ENCODE data around the gene NPR2.

NPR2 gene

GRCh38 chr9:35771534-35771933 lies 19.9 kb upstream of the NPR2 start:
- TF ChIP-seq CTCF (conservative IDR thresholded peaks at IDR 0.05; ENCODE audit: control insufficient read depth, insufficient read depth, low read depth, low read length) = no peak
- DNase-seq (ENCODE audit: low read depth) = no peak
- H3K4me3 ChIP-seq (ENCODE audit: control insufficient read depth, low read depth, low read length) = no peak overlapping the region

- no peak overlapping the region for H3K4me3 ChIP-seq (ENCODE audit: control insufficient read depth, low read depth, low read length)
- no peak for DNase-seq (ENCODE audit: low read depth)
Measured at GRCh38 chr9:35771943-35772342, 19.4 kb upstream of the NPR2 start.

GRCh38 chr9:35774907-35775635 lies 16.3 kb upstream of the NPR2 start:
- no peak for DNase-seq (ENCODE audit: low read depth)
- TF ChIP-seq CTCF (conservative IDR thresholded peaks at IDR 0.05; ENCODE audit: control insufficient read depth, insufficient read depth, low read depth, low read length) = no peak
- H3K4me3 ChIP-seq (ENCODE audit: control insufficient read depth, low read depth, low read length) = no peak overlapping the region

More at GRCh38 chr9:35771943-35772342, 19.4 kb upstream of the NPR2 start:
- TF ChIP-seq CTCF (conservative IDR thresholded peaks at IDR 0.05; ENCODE audit: control insufficient read depth, insufficient read depth, low read depth, low read length) = no peak

- no peak for TF ChIP-seq CTCF (conservative IDR thresholded peaks at IDR 0.05; ENCODE audit: control insufficient read depth, insufficient read depth, low read depth, low read length)
- DNase-seq (ENCODE audit: low read depth) = no peak
- H3K4me3 ChIP-seq (ENCODE audit: control insufficient read depth, low read depth, low read length) = no peak overlapping the region
Measured at GRCh38 chr9:35776018-35776417, 15.4 kb upstream of the NPR2 start.

- TF ChIP-seq CTCF (conservative IDR thresholded peaks at IDR 0.05; ENCODE audit: control insufficient read depth, insufficient read depth, low read depth, low read length) = no peak
- no peak for DNase-seq (ENCODE audit: low read depth)
- H3K4me3 ChIP-seq (ENCODE audit: control insufficient read depth, low read depth, low read length) = no peak overlapping the region
Measured at GRCh38 chr9:35778496-35778895, 12.9 kb upstream of the NPR2 start.

GRCh38 chr9:35781066-35781465 lies 10.3 kb upstream of the NPR2 start:
- no peak for TF ChIP-seq CTCF (conservative IDR thresholded peaks at IDR 0.05; ENCODE audit: control insufficient read depth, insufficient read depth, low read depth, low read length)
- no peak for DNase-seq (ENCODE audit: low read depth)
- no peak overlapping the region for H3K4me3 ChIP-seq (ENCODE audit: control insufficient read depth, low read depth, low read length)
